Measurements from ENCODE around the gene NTPCR. TPM values are rescaled to one million over a fixed set of nuclear protein-coding genes. Genes with fewer than 3 reads are reported as not detected.
"Not testable (repeated sequence)": the region's sequence is repeated elsewhere in the genome, so short reads cannot be mapped to it uniquely, and the experiment has no call there.

Gene NTPCR
- total RNA-seq, 4 donors from 2014 or later = 18.5 to 32.9 (median 25.1) TPM

DNA sequence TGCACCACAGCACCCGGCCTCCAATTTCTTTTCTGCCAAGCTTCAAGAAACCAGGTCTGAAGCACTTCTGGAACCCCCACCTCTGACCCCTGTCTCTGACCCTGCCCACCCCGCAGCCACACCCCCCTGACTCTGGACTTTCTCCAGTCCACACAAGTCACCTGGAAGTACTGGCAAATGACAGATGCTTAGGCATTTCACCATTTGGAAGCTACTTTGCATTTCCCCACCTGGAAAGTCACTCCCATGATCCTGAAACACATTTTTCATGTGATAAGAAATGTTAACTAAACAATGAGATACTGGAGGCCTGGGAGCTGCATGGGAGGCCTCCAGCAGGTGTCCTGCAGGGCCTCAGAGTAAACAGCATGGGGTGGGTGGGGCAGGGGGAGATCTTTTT, 45.7 kb downstream of the NTPCR start:
- TF ChIP-seq, protein P1, sequence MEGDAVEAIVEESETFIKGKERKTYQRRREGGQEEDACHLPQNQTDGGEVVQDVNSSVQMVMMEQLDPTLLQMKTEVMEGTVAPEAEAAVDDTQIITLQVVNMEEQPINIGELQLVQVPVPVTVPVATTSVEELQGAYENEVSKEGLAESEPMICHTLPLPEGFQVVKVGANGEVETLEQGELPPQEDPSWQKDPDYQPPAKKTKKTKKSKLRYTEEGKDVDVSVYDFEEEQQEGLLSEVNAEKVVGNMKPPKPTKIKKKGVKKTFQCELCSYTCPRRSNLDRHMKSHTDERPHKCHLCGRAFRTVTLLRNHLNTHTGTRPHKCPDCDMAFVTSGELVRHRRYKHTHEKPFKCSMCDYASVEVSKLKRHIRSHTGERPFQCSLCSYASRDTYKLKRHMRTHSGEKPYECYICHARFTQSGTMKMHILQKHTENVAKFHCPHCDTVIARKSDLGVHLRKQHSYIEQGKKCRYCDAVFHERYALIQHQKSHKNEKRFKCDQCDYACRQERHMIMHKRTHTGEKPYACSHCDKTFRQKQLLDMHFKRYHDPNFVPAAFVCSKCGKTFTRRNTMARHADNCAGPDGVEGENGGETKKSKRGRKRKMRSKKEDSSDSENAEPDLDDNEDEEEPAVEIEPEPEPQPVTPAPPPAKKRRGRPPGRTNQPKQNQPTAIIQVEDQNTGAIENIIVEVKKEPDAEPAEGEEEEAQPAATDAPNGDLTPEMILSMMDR (IDR thresholded peaks at IDR 0.05) = no peak
- DNase-seq (ENCODE audit: low spot score) (no peak), ATAC-seq (ENCODE audit: low FRiP score) (no peak)

DNA sequence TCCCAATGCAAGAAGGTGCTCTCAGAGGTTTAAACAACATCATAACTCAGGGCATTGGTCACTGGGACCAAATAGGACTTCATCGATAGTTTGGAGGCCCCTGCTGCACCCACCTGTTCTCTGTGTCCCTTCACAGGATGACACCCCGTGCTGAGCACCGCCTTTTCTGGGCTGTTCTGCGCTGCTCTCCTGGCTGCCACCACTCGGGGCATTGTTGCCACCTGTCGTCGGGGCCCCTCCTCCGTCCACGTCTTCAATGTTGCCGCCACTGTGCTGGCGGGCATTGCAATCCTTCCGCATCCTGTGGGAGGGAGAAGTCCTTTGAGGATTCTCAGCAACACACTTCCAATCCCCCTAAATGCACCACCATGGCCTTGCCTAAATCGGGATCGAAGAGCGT, 47.7 kb downstream of the NTPCR start:
- TF ChIP-seq, protein P1 (IDR thresholded peaks at IDR 0.05) = no peak
- no peak for ATAC-seq (ENCODE audit: low FRiP score)
- DNase-seq (ENCODE audit: low spot score) = no peak

DNA sequence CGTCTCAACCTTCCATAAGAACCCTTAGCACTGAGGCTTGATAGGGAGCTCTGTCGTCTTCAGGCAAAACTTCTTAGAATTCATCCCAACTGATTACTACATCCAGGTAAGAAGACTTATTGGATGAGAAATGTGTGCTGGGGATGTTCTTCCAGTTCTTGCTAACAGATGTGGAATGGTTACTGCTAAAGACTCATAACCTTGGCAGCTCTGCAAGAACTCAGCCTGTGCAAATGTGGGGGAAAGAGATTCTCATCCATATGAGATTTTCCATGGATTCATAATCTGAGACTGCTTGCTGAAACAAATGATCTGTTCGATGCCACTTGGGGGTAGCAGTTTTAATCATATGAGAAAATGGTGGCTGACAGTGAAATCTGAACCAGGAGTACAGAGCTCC, 48.2 kb downstream of the NTPCR start:
- TF ChIP-seq, protein P1 (IDR thresholded peaks at IDR 0.05) = no peak
- DNase-seq (ENCODE audit: low spot score) (no peak), ATAC-seq (ENCODE audit: low FRiP score) (no peak)

DNA sequence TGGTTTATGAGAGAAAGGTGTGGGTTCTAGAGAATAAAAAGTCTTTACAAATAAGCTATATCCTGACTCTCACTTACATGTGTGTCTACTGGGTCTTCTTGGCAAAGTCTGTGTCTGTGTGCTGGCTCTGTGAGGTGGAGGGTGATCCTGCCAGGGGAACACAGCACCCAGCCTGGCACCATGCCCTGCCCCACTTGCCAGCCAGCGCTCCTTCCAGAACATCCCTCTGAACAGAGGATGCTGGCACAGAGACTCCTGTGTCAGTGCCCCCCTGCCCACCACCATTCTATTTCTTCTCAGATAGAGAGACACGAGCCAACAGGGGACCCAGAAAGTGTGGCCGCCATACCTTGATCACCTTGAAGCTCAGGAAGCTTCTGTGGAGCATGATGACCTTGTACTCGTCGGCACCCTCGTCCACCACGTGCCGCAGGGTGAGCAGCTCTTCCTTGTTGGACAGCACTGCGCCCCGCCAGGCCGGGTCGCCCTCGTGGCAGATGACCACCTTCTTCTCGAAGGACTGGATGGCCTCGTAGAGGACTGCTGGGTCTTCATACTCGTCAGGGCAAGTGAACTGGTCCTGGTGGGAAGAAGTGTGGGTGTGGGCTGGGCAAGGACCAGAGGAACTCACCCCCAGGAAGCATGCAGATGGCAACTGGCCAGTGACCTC, 49.7 kb downstream of the NTPCR start:
- ATAC-seq (ENCODE audit: low FRiP score) = no peak
- TF ChIP-seq, protein P1 (IDR thresholded peaks at IDR 0.05) = no peak

DNA sequence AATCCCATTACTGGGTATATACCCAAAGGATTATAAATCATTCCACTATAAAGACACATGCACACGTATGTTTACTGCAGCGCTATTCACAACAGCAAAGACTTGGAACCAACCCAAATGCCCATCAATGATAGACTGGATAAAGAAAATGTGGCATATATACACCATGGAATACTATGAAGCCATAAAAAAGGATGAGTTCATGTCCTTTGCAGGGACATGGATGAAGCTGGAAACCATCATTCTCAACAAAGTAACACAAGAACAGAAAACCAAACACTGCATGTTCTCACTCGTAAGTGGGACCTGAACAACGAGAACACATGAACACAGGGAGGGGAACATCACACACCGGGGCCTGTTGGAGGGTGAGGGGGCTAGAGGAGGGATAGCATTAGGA, 53.2 kb downstream of the NTPCR start:
- not testable (repeated sequence) for DNase-seq (ENCODE audit: low spot score); ATAC-seq (ENCODE audit: low FRiP score)

More for the DNA sequence above, 49.7 kb downstream of the NTPCR start:
- no peak for DNase-seq (ENCODE audit: low spot score)

DNA sequence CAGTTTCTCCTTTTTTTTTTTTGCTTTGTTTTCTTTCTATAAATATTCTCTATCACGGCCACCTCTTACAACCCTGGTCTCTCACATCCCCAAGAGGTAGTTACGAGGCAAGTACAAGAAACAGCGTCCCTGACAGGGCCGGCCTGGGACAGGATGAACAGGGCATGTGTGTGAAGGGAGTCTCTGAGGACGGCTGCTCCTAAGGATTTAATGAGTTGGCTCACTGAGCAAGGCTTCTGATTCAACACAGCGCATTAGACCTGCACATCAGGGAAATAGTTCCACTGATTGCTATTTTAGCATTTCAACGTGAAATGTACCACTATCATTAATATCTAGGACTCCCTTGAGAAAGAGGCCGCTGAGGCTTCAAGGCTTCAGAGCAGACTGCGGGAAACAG, 54.0 kb downstream of the NTPCR start:
- no peak for DNase-seq (ENCODE audit: low spot score)
- TF ChIP-seq, protein P1 (IDR thresholded peaks at IDR 0.05) = no peak
- ATAC-seq (ENCODE audit: low FRiP score) = no peak

DNA sequence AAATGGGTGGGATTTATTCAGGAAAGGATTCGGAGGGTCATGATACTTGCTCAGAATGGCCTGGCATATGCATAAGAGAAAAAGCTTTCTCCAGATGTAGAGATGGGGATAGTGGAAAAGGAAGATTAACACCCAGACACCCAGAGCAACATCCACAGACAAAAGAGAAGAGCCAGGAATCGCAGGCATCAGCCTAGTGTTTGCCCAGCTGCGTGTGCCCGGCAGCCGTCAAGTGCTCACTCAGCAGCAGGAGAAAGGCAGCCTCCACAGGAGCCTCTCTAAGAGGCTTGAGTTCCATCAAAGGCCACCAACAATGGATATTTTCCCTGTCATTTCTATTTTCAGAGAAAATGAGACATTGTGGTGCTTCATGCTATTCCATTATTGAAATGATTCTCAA, 54.7 kb downstream of the NTPCR start:
- TF ChIP-seq, protein P1 (IDR thresholded peaks at IDR 0.05) = no peak
- DNase-seq (ENCODE audit: low spot score) = no peak
- ATAC-seq (ENCODE audit: low FRiP score) = no peak
